Stromal cell of bone marrow (primary cell): ENCODE measurements around the gene TFEB.

Experiments used
- DNase-seq: peaks from one replicate; pipeline ENCODE4 v3.0.0-alpha.2; 2012; ENCODE audit warnings: low read depth

The TFEB gene

GRCh38 chr6:41763470-41763869 is 28.1 kb upstream of the TFEB start:
- DNase-seq: no peak

GRCh38 chr6:41759905-41760579 is 24.6 kb upstream of the TFEB start:
- no peak for DNase-seq

- no peak for DNase-seq
These were observed 23.9 kb upstream of the TFEB start for GRCh38 chr6:41759106-41759904.

- no peak for DNase-seq
These were observed 23.2 kb upstream of the TFEB start for GRCh38 chr6:41758641-41759035.

- DNase-seq: no peak
These were observed 22.7 kb upstream of the TFEB start for GRCh38 chr6:41757931-41758640.

GRCh38 chr6:41757271-41757670 is 21.9 kb upstream of the TFEB start:
- no peak for DNase-seq

GRCh38 chr6:41756354-41756753 is 20.9 kb upstream of the TFEB start:
- DNase-seq: no peak

- DNase-seq: no peak
These were observed 20.5 kb upstream of the TFEB start for GRCh38 chr6:41755895-41756294.

- DNase-seq: no peak
These were observed 15.0 kb upstream of the TFEB start for GRCh38 chr6:41750374-41750773.

- no peak for DNase-seq
These were observed 13.1 kb upstream of the TFEB start for GRCh38 chr6:41748542-41748941.

- no peak for DNase-seq
These were observed 12.7 kb upstream of the TFEB start for GRCh38 chr6:41748102-41748477.

GRCh38 chr6:41747256-41748101 is 12.1 kb upstream of the TFEB start, which contains the start of gene PGC:
PGC (minus strand) TSS chr6:41747397; CDS start chr6:41747334, 63 bp downstream.
- DNase-seq: no peak

- DNase-seq: no peak
These were observed 10.7 kb upstream of the TFEB start for GRCh38 chr6:41746107-41746506.

- DNase-seq: no peak
These were observed 8.9 kb upstream of the TFEB start for GRCh38 chr6:41744236-41744787.

- DNase-seq: no peak
These were observed 8.2 kb upstream of the TFEB start for GRCh38 chr6:41743406-41744235.

GRCh38 chr6:41741625-41742490 is 6.5 kb upstream of the TFEB start:
- no peak for DNase-seq

- DNase-seq: no peak
These were observed 5.2 kb upstream of the TFEB start for GRCh38 chr6:41740366-41741162.

GRCh38 chr6:41739041-41739440 is 3.6 kb upstream of the TFEB start:
- DNase-seq: no peak

GRCh38 chr6:41737591-41738130 is 2.3 kb upstream of the TFEB start:
- no peak for DNase-seq
